GM12891 (cell line): ENCODE measurements around the gene TRPM1.

ENCODE experiments used
- POLR2A ChIP-seq: IDR thresholded peaks from 2 replicates; pipeline ENCODE4 v1.6.1; 2011; ENCODE audit warnings: low read depth, low read length, control low read depth
- POLR2AphosphoS5 ChIP-seq: IDR thresholded peaks from 2 replicates; pipeline ENCODE4 v1.6.1; 2011; ENCODE audit warnings: low read depth, low read length, control low read depth

GRCh38 chr15:31041610-31042009 is 59.9 kb downstream of the TRPM1 start:
- TF ChIP-seq POLR2A, result no peak
- TF ChIP-seq POLR2AphosphoS5, result no peak
